GM18517 (cell line): ENCODE results near the gene SMAGP.
A peak's percentile ranks its signal among the peaks of the same experiment; 100 is the strongest.
"Not testable (repeated sequence)": the region's sequence is repeated elsewhere in the genome, so short reads cannot be mapped to it uniquely, and the experiment has no call there.

ENCODE experiments used
- ATAC-seq: cut with Tn5 transposase; IDR thresholded peaks from one replicate; pipeline ENCODE4 v1.9.1; 2021; ENCODE audit warnings: mild to moderate bottlenecking, moderate library complexity; ENCODE audit not compliant: unreplicated experiment

SMAGP gene

DNA sequence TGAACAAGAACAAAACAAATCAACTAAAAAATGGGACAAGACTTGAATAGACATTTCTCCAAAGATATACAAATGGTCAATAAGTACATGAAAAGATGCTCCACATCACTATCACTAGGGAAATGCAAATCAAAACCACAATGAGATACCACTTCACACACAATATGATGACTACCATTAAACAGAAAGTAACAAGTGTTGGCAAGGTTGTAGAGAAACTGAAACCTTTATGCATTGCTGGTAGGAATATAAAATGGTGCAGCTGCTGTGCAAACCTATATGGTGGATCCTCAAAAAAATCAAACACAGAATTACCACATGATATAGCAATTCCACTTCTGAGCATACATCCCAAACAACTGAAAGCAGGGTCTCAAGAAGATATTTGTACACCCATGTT is 5.2 kb downstream of the SMAGP start:
- peak; percentile 74 for ATAC-seq

DNA sequence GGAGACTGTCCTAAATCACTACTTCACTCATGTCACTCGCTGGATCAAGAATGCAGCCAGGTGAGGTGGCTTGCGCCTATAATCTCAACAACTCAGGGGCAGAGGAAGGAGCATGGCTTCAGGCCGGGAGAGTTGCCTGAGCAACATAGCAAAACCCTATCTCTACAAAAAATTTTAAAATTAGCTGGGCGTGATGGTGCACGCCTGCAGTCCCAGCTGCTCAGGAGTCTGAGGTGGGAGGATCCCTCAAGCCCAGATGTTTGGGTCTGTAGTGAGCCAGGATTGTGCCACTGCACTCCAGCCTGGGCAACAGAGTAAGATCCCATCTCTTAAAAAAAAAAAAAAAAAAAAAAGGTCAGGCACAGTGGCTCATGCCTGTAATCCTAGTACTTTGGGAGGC is 5.9 kb downstream of the SMAGP start:
- no peak for ATAC-seq

DNA sequence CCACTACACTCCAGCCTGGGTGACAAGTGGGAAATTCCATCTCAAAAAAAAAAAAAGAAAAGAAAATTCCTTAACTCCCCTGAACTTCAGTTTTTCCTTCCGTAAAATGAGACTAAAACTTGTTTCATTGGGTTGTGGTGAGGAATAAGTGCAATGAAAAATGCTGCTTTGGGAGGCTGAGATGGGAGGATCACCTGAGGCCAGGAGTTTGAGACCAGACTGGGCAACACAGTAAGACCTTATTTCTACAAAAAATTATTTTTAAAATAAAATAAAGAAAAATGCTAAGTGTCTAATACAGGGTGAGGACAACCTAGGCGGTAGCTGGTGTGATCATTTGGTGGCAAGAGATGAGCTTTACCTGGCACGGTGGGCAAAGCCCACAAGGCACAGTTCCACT is 6.9 kb downstream of the SMAGP start:
- ATAC-seq, result no peak

DNA sequence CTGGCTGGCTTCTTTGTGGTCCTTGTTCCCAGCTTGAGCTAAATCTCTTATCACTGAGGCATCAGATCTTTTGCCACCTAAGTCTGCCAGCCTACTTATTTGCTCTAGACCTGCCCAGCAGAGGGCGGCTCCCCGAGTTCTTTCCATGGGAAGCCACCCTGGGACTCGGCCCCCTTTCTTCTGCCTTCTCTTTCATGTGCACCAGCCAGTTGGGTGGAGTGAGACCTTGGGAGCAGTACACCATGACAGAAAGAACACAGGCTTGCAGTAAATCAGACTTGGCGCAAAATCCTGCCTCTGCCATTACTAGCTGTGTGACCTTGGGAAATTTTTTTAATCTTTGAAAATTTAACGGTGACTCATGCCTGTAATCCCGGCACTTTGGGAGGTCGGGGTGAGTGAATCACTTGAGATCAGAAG is 7.4 kb downstream of the SMAGP start:
- ATAC-seq, result no peak

DNA sequence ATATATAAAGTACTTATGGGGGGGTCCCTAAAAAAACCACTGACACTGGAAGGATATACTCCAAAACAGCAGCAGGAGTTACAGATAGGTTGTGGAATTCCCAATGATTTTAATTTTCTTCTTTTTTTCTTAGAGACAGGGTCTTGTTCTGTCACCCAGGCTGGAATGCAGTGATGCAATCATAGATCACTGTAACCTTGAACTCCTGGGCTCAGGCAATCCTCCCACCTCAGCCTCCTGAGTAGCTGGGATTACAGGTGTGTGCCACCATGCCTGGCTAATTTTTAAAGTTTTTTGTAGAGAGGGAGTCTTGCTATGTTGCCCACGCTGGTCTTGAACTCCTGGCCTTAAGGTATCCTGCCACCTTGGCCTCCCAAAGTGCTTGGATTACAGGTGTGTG is 10.6 kb downstream of the SMAGP start:
- ATAC-seq, result not testable (repeated sequence)

DNA sequence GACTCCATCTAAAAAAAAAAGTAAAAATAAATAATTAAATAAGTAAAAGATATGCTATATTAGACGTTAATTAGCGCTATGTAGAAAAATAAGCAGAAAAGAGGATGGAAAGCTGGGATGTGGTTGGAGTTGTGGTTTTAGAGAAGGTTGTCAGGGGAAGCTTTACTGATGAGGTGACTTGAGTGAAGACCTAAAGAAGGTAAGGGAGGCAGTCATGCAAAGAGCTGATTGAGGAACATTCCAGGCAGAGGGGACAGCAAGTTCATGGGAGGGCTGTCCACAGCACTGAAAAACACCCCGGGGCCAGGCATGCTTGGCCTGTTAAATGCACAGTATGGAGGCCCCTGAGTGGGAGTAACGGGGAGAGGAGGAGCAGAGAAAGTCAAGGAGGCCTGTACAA is 15.7 kb downstream of the SMAGP start:
- ATAC-seq, result no peak

DNA sequence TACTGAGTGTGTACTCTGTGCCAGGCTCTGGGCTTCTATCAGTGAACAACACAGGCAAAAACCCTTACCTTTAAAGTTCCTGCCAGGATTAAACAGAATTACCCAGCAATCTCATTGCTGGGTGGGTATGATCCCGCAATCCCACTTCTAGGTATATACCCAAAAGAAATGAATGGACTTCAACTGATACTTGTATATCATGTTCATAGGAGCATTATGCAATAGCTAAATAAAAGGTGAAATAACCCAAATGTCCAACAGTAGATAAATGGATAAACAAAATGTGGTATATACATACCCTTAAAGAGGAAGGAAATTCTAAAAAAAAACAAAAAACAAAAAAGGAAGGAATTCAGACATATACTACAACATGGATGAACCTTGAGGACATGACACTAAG is 16.9 kb downstream of the SMAGP start:
- ATAC-seq, result no peak

DNA sequence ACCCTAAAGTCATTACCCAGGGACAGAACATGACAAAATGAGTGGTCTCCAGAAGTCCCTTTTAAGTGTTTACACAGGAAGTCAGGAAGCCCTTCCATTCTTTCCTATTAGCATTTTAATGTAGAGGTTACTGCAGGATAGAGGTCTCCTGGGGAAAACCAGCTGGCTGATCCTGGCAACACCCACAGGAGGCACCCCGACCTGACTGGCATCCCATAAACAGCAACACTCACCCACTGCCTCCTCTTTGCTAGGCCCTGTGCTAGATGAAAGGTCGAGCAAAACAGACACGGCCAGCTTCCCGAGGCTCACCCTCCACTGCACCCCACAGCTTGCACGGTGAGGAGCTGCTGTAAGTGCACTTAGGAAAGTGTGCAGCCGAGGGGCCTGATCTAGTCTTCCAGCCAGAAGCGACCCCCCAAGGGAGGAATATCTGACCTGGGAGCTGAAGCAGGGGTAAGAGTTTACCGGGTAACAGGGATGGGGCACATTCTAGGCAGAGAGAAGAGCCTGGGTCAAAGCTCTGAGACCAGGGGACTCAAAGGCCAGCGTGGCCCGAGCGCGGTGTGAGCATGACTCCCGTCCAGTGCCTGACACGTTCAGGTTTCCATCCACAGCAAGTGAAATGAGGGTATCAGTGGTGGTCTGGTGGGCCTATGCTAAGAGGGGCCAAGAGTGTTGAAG is 22.6 kb downstream of the SMAGP start:
- no peak for ATAC-seq

DNA sequence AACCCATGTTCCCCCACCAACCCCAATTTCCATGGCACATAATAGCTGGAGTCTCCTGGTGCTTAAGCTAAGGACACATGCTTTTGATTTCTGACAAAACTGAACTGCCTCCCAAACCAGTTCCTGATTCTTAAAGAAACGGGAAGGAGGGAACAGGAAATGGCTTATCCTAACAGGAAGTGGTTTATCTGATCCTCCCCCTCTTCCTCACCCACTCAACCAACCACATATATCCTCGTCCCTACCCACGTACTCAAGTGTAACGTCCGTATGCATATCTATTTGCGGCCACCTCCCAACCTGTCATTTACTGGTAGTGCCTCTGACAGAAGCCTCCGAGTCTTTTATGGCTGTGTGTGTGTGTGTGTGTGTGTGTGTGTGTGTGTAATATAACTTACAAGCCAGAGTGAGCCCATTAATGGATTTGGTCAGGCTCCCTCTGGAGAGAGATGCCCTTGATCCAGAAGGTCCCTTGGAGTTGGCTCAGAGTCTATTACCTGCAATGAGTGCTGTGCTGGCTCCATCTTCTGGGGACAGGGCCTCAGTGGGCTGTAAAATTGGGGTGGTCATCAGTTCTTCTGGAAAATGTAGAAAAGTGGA is 23.9 kb downstream of the SMAGP start:
- no peak for ATAC-seq

DNA sequence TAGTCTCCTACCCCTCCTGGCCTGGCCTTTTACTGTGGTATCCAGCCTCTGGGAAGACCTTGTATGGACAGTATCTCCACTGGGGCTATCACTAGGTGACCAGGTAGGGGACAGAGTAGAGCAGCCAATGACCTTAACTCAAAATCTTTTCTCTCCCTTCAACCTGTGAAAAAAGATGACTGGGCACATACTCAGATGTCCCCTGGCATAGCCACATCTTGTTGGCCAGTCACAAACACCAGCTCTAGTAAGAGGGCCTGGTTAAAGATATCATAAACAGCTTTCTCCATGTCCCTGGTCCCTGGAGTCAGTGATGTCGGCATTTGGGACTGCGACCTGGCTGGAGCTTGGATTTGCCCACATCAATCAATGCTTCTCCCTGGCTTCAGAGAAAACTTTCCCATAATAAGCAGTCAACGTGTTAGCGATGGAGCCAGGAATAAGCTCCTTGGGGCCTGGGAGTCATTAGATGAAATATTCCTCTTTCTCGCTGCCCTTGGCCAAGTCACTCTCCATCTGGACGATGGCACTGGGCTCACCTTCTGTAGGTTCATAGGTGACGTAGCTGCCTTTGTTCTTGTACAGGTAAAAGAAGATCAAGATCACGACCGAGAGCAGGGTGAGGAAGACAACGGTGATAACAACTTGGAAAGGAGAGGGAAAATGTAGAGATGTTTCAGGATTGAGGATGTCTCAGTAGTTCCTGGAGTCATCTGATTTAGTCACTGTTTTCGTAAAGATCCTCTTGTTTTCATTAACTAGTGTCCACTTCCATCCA is 24.6 kb downstream of the SMAGP start:
- ATAC-seq, result no peak

DNA sequence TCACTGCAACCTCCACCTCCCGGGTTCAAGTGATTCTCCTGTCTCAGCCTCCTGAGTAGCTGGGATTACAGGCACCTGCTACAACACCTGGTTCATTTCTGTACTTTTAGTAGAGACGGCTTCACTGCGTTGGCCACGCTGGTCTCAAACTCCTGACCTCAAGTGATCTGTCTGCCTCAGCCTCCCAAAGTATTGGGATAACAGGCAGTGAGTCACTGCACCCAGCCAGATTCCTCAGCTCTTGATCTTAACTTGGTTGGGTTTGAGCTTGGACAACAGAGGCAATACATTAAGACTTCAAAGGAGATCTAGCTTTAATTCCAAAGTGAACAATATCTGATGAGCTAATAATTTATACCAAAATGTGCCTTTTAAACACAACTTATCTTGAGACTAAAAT is 25.9 kb downstream of the SMAGP start:
- no peak for ATAC-seq

DNA sequence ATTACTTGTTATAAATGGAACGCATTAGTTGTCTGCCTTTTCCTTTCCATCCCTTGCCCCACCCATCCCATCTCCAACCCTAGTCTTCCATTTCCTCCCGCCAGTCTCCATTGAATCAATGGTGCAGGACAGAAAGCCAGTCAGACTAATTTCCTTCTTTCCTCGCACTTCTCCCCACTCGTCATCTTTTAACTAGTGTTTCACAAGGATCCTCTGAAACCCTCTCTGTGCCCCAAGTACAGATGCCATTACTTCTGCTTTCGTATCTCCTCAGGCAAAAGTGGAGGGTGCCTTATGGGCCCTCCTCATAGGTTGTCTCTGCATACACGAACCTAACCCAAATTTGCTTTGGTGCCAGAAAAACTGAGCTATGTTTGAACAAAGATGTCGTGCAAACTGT is 27.3 kb downstream of the SMAGP start:
- no peak for ATAC-seq

DNA sequence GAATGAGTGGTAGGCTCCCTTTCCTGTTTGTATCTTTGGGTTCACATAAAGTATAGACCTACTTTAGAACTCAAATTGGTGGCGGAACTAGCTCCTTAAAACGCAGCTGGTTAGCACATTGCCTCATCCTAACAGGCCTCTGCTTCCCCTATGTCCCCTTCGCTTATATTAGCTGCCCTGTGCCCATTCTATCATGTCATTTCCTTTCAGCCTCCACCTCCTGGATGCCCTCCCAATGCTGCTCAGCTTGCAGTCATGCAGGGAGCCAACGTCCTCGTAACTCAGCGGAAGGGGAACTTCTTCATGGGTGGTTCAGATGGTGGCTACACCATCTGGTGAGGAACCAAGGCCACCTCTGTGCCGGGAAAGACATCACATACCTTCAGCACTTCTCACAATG is 28.1 kb downstream of the SMAGP start:
- no peak for ATAC-seq

DNA sequence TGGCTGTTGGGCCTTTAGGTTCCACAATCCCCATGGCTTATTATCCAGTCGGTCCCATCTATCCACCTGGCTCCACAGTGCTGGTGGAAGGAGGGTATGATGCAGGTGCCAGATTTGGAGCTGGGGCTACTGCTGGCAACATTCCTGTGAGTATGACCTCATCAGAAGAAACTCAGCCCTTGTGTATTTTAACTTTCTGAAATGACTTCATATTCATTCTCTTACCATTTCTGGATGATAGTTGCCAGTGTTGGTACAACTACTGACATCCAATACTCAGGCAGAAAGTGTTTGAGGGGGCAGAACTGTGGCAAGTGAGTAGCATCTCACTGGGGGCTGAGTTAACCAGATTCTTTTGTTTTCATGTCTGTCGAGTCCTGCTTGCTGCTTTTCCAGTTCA is 29.2 kb downstream of the SMAGP start:
- no peak for ATAC-seq

DNA sequence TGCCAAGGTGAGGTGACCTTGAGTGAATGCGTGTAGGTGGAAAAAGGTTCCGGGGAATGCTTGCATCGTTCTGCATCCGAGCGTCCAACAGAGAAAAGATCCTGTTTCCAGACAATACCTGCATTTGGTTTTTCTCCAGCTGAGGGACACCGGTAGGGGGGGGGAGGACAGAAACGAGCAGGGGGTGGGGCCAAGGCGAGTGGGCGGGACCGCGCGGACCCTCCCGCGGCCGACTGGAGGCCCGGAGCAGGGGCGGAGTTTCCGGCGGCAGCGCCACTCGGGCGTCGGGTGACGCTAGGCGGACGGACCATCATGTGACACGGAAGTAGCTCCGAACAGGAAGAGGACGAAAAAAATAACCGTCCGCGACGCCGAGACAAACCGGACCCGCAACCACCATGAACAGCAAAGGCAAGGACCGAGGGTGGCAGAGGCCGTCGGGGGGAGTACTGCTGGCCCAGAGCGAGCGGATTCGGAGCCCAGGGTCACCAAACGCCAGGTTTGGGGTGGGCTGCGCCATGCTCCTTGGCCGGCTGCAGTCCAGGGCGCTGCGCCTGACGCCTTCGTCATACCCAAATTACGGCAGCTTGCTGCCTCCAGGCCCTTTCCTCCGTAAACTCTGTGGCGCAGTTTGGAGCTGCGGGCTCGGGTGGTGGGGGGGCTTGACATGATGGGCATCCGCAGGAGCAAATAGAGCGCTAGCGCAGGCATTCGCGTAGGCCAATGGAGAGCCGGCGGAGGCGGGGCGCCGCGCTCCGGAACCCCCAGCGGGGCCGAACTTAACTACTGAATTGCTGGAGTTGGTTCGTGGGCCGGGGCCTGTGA is 31.5 kb downstream of the SMAGP start, which contains the start of gene DAZAP2:
DAZAP2 (plus strand) TSS at position 317 of the 825 bp plus-strand sequence; CDS start at position 399, 82 bp downstream.
- ATAC-seq, result peak; percentile 69

DNA sequence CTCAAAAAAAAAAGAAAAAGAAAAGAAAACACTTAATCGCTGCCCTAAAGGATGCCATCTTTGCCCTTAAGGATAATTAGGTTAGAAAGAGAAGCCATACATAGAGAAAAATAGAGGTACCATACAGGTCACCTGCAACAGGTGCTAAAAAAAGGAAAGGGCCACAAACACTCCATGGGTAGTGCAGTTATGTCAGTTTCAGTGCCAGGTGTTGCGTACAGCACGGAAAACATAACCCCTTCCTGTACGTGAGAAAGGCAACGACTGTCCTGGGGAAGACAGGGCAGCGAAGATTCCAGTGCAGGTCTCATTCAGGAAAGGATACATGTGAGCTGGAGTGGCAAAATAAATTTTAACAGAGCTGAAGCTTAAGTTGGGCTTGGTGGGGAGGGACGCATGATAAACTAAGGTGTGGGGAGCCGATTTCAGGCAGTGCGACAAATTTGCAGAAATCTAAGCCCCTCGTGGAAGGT is 32.1 kb downstream of the SMAGP start:
- ATAC-seq, result peak; percentile 14

DNA sequence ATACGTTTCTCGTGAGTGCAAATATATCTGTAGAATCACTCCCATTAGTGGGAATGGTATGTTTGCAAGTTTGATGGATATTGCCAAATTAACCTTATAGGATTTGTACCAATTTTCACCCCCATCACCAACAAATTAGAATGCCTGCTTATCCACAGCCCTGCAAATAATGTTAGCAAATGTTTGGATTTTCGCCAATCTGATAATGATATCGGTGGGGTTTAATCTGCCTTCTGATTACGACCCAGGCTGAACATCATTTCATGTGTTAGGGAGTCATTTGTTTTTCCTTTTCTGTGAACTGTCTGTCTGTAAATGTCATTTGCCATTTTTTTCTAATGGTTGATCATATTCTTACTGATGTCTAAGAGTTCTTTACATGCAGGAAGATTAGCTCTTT is 35.7 kb downstream of the SMAGP start:
- no peak for ATAC-seq

DNA sequence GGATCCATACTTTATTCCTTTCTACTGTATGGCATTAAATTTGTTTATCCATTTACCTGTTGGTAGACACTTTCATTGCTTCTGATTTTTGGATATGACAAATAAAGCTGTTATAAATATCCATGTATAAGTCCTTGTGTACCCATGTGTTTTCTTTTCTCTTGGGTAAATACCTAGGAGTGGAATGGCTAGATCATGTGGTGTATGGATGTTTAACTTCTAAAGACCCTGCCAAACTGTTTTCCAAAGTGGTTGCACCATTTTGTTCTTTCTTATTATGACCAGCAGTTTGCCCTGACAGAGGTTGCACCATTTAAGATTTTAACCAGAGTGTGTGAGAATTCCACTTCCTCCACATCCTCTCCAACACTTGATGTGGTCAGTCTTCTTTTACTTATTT is 37.6 kb downstream of the SMAGP start:
- ATAC-seq, result no peak

DNA sequence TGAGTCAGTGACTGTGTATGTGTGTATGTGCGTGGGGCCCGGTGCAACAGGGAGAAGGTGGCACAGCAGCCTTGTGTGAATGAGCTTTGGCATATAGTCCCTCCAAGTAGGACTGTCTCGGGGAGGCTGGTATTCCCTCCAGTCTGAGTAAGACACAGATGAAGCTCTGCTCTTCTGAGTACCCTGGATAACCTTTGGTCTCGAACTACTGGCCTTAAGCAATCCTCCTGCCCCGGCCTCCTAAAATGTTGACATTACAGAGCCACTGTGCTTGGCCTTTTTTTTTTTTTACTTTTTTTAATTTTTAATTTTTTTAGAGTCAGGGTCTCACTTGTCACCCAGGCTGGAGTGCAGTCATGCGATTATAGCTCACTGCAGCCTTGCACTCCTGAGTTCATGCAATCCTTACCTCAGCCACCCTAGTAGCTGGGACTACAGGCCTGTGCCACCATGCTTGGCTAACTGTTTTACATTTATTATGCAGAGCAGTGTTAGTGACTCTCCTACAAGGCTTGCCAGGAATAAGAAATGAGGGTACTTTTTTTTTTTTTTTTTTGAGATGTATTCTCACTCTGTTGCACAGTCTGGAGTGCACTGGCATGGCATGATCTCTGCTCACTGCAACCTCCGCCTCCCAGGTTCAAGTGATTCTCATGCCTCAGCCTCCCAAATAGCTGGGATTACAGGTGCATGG is 41.0 kb downstream of the SMAGP start:
- ATAC-seq, result no peak

DNA sequence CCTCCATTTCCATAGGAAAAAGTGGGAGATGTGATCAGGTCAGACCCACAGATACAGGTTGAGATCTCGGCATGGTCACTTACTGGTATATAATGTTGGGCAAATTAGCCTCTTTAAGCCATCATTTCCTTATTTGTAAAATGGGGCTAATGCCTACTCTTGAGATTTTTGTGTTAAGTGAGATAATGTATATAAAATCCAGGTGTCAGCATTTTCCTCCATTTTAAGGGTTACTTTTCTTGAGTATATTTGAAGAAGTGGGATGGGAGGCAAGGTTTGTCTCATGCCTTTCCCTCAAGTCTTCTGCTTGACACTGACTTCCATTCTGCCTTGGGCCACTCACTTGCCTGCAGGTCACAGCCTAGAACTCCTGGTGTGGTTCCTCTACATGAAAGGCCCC is 42.3 kb downstream of the SMAGP start:
- ATAC-seq, result no peak
